NCI-H1694 (cell line): ENCODE results near the gene STXBP6.

Source experiments
- DNase-seq: peaks from one replicate; lab custom pipeline; 2025; lab: John Stamatoyannopoulos, UW

The STXBP6 gene

GRCh38 chr14:24885410-24885913 lies 164.5 kb downstream of the STXBP6 start:
- no peak for DNase-seq

- DNase-seq = no peak
Observed at GRCh38 chr14:24883576-24883975, 166.4 kb downstream of the STXBP6 start.

DNA sequence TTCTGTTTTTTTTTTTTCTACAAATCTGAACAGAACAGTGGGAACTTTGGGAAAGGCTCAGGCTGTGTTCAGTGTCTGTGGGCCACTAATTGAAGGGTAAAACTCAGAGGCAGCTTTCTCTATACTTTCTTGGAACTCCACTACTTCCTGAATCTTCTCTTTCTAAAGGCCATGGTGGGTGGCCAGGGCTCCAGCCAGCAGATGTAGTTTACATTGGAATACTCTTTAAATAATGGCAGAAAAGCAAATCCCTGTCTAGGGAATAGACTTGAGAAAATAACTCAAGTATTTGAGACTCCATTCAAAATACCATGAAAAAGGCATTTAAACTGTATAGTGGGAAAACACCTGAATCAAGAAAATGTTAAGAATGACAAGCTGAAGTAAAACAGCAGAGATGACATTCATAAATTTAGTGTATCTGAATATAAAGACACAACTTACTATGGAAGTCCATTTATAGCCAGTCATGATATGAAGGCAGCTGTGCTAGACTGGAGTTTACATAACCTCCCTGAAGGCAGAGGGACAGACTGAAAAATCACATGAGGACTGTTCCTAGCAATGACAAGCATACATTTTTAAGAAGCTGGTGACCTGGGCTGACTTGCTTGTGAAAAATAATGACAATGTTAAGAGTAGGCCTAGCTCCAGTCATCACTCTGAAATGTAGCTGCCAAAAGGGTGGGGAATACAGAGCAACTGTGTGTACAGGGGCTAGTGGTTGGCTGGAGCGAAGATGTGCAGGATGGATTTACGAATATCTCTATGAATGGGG lies 168.6 kb downstream of the STXBP6 start:
- no peak for DNase-seq

DNA sequence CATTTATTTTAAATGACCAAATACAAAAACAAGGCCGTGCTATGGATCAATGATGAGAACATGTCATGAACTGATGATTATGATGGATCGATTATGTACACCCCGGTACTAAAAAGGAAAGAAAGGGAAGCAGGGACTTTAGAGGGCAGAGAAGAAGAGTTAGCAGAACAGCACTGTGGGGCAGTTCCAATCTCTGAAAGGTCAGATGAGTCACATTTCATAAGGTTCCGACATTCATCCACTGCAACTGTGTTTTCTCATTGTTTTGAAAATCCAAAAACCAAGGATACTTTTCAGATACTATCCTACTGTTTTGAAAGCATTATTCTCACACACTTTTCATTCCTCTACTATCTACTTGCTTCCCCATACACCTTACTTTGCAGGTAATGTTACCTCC lies 169.3 kb downstream of the STXBP6 start:
- no peak for DNase-seq

DNA sequence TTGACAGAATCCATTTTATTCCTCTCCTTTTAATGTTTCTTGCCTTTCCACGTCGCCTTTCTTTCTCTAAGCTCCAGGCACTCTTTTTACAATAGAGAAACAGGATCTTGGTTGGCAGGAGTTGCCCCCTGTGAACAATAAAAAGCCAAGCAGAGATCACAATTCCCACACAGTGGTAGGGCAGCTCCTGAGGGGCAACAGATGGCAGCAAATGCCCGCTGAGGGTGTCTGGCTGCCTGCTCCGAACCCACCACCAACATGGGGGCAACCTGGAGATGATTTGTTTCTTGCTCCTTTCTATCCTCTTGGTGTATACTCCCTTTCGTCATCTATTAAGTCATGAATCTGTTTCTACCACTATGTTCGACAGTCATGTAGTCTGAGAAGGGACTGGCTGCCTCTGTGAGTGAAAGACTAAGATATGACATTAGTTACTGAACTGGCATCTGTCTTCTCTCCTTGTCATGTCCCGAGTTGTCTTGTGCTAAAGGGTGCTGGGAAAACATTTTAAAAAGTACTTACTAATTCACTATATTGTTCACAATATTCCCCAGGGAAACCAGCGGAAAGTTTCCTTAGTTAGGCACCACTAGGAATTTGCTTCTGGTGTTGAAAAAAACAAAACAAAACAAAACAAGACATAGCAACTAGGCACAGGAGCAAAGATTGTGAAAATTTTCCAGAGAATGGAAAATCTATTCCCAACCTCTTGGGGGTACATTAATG lies 170.1 kb downstream of the STXBP6 start:
- DNase-seq = no peak

DNA sequence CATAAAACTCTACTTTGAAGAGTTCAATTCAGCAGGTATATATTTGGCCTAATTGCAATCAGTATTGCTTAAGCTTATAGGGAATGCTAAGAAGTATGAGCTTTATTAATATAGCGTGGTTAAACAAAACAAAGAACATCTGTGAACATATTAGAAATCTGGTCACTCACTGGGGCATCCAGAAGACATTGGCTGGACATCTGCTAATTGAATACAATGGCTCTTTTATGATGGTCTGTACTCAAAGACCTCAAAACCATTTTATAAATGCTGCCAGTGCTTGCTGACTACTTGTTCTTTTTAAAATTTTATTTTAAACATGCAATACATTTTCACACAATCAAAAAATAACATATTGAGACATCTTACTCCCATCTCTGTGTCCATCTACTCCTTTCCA lies 173.0 kb downstream of the STXBP6 start:
- no peak for DNase-seq

GRCh38 chr14:24875991-24876878 lies 173.7 kb downstream of the STXBP6 start:
- DNase-seq = no peak

- DNase-seq = no peak
Observed at GRCh38 chr14:24875203-24875838, 174.6 kb downstream of the STXBP6 start.

DNA sequence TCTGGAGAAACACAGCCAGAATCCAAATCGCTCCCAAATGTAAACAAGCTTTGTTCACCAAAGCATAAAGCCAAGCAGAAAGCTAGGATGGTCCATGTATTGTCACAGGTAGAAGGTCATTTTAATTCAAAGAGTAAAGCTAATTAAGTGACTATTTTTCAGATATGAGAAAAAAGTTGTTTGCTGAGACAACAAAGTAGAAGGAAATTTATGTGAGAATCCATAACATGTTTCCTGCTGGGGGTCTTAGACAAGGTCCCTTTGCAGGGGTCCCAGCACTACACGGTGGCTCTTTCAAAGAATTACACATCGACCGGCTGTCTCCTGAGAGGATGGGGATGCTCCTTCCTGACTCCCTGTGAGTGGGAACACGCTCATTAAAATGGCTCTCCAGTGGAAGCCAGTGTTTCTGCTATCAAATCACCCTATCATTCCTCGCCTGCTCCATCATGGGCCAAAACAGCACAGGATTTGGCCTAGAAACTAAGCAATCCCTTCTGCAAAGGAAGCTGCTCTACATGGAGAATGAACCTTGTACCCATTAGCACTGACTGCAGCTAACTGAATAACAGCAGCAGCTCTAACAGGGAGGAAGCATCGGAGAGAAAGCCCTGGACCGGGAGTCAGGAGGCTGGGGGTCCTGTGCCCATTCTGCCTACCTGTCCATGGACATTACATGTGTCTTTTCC lies 175.3 kb downstream of the STXBP6 start:
- no peak for DNase-seq

GRCh38 chr14:24873551-24873950 lies 176.4 kb downstream of the STXBP6 start:
- no peak for DNase-seq

DNA sequence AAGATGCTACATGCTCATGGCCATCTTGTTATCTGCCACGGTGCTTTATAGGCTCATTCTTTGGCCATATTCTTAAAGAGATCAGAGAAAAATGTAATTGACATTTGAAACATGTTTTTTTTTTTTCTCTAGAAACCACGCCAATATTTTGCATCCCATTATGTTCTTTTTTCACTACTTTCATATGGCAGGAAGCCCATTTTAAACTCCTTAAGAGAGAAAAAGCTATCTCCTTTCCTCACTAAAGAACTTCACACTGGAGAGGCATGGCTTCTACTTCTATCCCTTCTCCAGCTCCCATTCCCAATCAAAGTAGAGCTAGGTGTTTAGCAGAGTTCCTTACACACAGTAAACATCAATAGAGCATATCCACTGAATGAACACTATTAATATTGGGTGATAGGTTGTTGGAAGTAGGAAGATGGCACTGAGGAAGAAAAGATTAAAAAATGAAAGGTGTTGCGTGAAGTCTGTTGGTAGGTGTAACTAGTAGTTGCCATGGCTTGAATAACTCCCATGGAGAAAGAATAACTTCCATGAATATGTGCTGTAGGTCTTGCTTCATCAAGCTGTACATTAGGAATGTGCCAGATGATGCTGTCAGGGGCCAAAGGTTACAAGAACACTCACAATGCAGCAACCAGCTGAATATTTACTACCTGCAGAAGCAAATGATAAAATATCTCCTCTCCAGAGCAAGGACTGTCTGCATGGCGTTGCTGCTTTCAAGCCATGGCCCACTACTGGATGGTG lies 178.8 kb downstream of the STXBP6 start:
- DNase-seq = no peak

DNA sequence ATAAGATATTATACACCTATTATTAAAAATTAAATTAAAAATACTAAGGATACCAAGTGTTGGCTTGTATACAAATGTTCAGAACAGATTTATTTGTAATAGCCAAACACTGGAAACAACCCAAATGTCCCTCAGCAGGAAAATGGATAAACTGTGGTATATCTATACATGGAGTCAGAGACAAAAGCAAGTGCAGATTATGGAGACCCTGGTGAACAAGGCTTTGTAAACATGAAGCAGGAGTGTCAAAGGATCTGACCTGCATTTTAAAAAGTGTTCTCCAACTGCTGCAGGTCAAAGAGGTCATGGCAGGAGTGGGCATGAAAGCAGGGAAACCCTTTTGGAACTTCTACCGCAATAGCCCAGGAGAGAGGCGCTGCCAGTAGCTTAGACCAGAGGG lies 181.6 kb downstream of the STXBP6 start:
- DNase-seq = no peak

- no peak for DNase-seq
Observed at GRCh38 chr14:24866067-24866639, 183.8 kb downstream of the STXBP6 start.

- no peak for DNase-seq
Observed at GRCh38 chr14:24863968-24864684, 185.8 kb downstream of the STXBP6 start.

DNA sequence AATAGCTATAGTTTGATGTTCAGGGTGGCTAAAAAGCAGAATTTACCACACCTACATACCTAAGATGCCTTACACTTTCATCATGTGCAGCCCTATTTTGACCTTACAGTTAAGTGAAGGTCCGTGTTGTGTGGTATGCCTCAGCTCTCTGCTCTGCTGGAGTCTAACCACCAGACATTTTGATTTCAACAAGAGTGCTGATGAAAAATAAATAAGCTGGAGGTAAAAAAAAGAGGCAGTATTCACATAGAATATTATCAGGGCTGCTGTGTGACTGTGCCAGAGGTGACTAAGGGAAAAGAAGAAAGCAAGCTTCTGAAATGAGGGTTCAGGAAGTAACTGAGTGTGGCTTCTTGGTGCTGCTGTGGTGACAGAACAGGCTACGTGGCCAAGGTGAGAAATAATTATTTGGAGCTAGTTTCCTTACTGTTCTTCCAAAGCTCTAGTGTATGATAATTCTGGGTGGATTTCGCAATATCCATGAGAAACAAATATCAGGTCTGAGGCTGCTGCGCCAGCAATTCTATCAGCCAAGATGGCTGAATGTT lies 188.8 kb downstream of the STXBP6 start:
- DNase-seq = no peak

GRCh38 chr14:24859559-24859958 lies 190.4 kb downstream of the STXBP6 start:
- no peak for DNase-seq

GRCh38 chr14:24858684-24859083 lies 191.3 kb downstream of the STXBP6 start:
- no peak for DNase-seq

DNA sequence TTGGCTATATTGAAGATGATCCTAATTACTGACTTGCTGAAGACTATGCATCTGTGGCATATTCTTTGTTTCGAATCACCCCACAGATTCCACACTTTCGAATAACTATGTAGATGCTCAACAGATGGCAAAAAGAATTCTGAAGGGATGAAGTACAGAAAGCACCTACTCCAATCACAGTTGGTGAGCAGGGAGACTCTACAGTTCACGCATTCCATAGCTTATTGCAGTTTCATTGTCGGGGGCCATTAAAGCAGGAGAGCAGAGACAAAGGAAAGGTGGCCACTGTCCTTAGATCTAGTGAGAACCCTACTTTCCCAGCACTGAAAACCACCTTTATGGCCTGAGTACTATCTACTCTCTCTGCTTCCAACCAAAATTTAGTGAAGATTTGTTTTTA lies 191.9 kb downstream of the STXBP6 start:
- DNase-seq = no peak

- DNase-seq = no peak
Observed at GRCh38 chr14:24857277-24857676, 192.7 kb downstream of the STXBP6 start.
